A549 (cell line): ENCODE results near the gene SPSB3. TPM values are rescaled to one million over a fixed set of nuclear protein-coding genes. Genes with fewer than 3 reads are reported as not detected.

Source experiments
- ATAC-seq, 2 experiments: fragments of 200-7000 bp in 1 of 2; fragments of >200 bp in 1 of 2; cut with Nextera tagmentation in 1 of 2; cut with Tn5 transposase in 1 of 2; 3 replicates each; pipeline versions ENCODE4 v1.8.0 to v1.9.1; 2018 to 2020; ENCODE audit warnings: mild to moderate bottlenecking in 1 of 2, moderate library complexity in 1 of 2
- CTCF ChIA-PET: fragments of 300-600 bp; sonication (Branson Sonifier 250); formaldehyde crosslinking; extraction: SDS; loops from one replicate; lab custom pipeline; 2021; ENCODE audit warnings: antibody characterized with exemption, inconsistent platforms; lab: Yijun Ruan, JAX
- POLR2A ChIA-PET: fragments of 350-600 bp; formaldehyde crosslinking; extraction: SDS; loops from one replicate; lab custom pipeline; 2021; ENCODE audit warnings: antibody characterized with exemption, inconsistent platforms; lab: Yijun Ruan, JAX
- DNase-seq, 2 experiments: peaks; one replicate each; pipeline versions ENCODE4 v3.0.0 to v3.0.0-alpha.2; 2011 to 2016; ENCODE audit warnings: low read depth in 1 of 2, low spot score in 1 of 2
- FAIRE-seq: peaks from 2 replicates; lab custom pipeline; 2011; peaks lifted over from hg19 to GRCh38; lab: Jason Lieb, UNC
- H3K27ac ChIP-seq, 2 experiments: fragments of >200 bp; sonication (Bioruptor Twin); formaldehyde crosslinking; 3 replicates each; pipeline ENCODE4 v1.5.1; 2016 to 2017
- H3K4me1 ChIP-seq: fragments of >200 bp; sonication (Bioruptor Twin); formaldehyde crosslinking; 3 replicates; pipeline ENCODE4 v1.6.1; 2016
- H3K4me2 ChIP-seq: fragments of >200 bp; sonication (Bioruptor Twin); formaldehyde crosslinking; 3 replicates; pipeline ENCODE4 v1.6.1; 2016
- H3K4me3 ChIP-seq: fragments of >200 bp; sonication (Bioruptor Twin); formaldehyde crosslinking; 3 replicates; pipeline ENCODE4 v1.5.1; 2016
- H3K9me3 ChIP-seq: fragments of >200 bp; sonication (Bioruptor Twin); formaldehyde crosslinking; 3 replicates; pipeline ENCODE4 v1.6.1; 2016
- CBX2 ChIP-seq: fragments of 200-600 bp; sonication (generic); IDR thresholded peaks from 2 replicates; pipeline ENCODE4 v1.6.1; 2016; ENCODE audit warnings: low read depth, mild to moderate bottlenecking, borderline replicate concordance
- CBX8 ChIP-seq: fragments of 200-600 bp; sonication (generic); IDR thresholded peaks from 2 replicates; pipeline ENCODE4 v1.6.1; 2016
- CHD2 ChIP-seq: fragments of 150-350 bp; IDR thresholded peaks from 2 replicates; pipeline ENCODE4 v1.6.1; 2014; ENCODE audit warnings: low read length; ENCODE audit not compliant: partially characterized antibody
- ESRRA ChIP-seq: fragments of 150-350 bp; IDR thresholded peaks from 2 replicates; pipeline ENCODE4 v1.6.1; 2014; ENCODE audit warnings: mild to moderate bottlenecking, low read length, borderline replicate concordance
- HDAC2 ChIP-seq: fragments of 200-600 bp; sonication (generic); IDR thresholded peaks from 2 replicates; pipeline ENCODE4 v1.6.1; 2016
- HES2 ChIP-seq: fragments of >200 bp; sonication (Bioruptor Twin); formaldehyde crosslinking; IDR thresholded peaks from 2 replicates; pipeline ENCODE4 v1.6.1; 2016
- HEYL ChIP-seq: fragments of 250-450 bp; sonication (Bioruptor Pico); IDR thresholded peaks from 2 replicates; pipeline ENCODE4 v1.8.0; 2021; ENCODE audit warnings: mild to moderate bottlenecking, moderate library complexity
- HOXB5 ChIP-seq: fragments of 250-450 bp; sonication (Bioruptor Pico); IDR thresholded peaks from 2 replicates; pipeline ENCODE4 v1.5.0; 2020; ENCODE audit warnings: mild to moderate bottlenecking, moderate library complexity
- JUNB ChIP-seq: fragments of >200 bp; sonication (Bioruptor Twin); formaldehyde crosslinking; IDR thresholded peaks from 2 replicates; pipeline ENCODE4 v1.6.1; 2016
- MAX ChIP-seq: IDR thresholded peaks from 2 replicates; pipeline ENCODE4 v1.6.1; 2012
- NFE2L2 ChIP-seq: fragments of 150-350 bp; conservative IDR thresholded peaks from 2 replicates; pipeline ENCODE4 v1.6.1; 2014; ENCODE audit warnings: low read length
- NPAS2 ChIP-seq: fragments of 250-450 bp; sonication (Bioruptor Pico); IDR thresholded peaks from 2 replicates; pipeline ENCODE4 v1.8.0; 2022; ENCODE audit warnings: mild to moderate bottlenecking, moderate library complexity, borderline replicate concordance
- RAD21 ChIP-seq, 2 experiments: fragments of >200 bp in 1 of 2; sonication (Bioruptor Twin) in 1 of 2; formaldehyde crosslinking in 1 of 2; IDR thresholded peaks in 1 of 2; conservative IDR thresholded peaks in 1 of 2; 2 replicates in 1 of 2; 3 replicates in 1 of 2; pipeline ENCODE4 v1.6.1; 2012 to 2018; ENCODE audit warnings: inconsistent platforms in 1 of 2
- RARB ChIP-seq: fragments of 250-450 bp; sonication (Bioruptor Pico); IDR thresholded peaks from 2 replicates; pipeline ENCODE4 v1.8.0; 2021; ENCODE audit warnings: mild to moderate bottlenecking, moderate library complexity
- SMC3 ChIP-seq: fragments of >200 bp; sonication (Bioruptor Twin); formaldehyde crosslinking; IDR thresholded peaks from 3 replicates; pipeline ENCODE4 v1.6.1; 2018; ENCODE audit warnings: inconsistent platforms
- TFCP2L1 ChIP-seq: fragments of 250-450 bp; sonication (Bioruptor Pico); IDR thresholded peaks from 2 replicates; pipeline ENCODE4 v1.5.0; 2021; ENCODE audit warnings: mild to moderate bottlenecking
- TP53 ChIP-seq: fragments of 250-450 bp; sonication (Bioruptor Pico); IDR thresholded peaks from 2 replicates; pipeline ENCODE4 v1.5.0; 2021; ENCODE audit warnings: mild to moderate bottlenecking, moderate library complexity
- ZC3H11A ChIP-seq: fragments of 450-650 bp; IDR thresholded peaks from 2 replicates; pipeline ENCODE4 v1.6.1; 2014; ENCODE audit warnings: antibody characterized with exemption, mild to moderate bottlenecking
- ZNF302 ChIP-seq: fragments of 250-450 bp; sonication (Bioruptor Pico); IDR thresholded peaks from 2 replicates; pipeline ENCODE4 v1.9.0; 2021; ENCODE audit warnings: inconsistent platforms, mild to moderate bottlenecking, moderate library complexity
- ZSCAN20 ChIP-seq: fragments of 250-450 bp; sonication (Bioruptor Pico); IDR thresholded peaks from 2 replicates; pipeline ENCODE4 v1.8.0; 2022; ENCODE audit warnings: mild to moderate bottlenecking, moderate library complexity
- WGBS: methylation state at CpG from one replicate; pipeline ENCODE4 v1.1.6; 2017; ENCODE audit errors: missing lambda C conversion rate; 5-methylcytosine and 5-hydroxymethylcytosine counted together
- polyA plus RNA-seq, 4 experiments: library from polyadenylated mRNA; depleted of rRNA in 3 of 4; stranded (reverse); fragments of >200 nt; fragmentation: RNase III in 1 of 4; extraction: RNeasy Plus Mini Kit Qiagen cat#74134 plus additional on column Dnase treatment in 1 of 4; gene quantifications; 2 replicates in 3 of 4; 3 replicates in 1 of 4; pipeline ENCODE4 v1.2.3, GENCODE V29; 2011 to 2017
- TF ChIP-seq, protein P1 (sequence below): fragments of 450-650 bp; IDR thresholded peaks from 2 replicates; pipeline ENCODE4 v1.6.1; 2014; ENCODE audit warnings: antibody characterized with exemption
- TF ChIP-seq, protein P2 (sequence below): fragments of 250-450 bp; sonication (Bioruptor Pico); IDR thresholded peaks from 2 replicates; pipeline ENCODE4 v1.5.0; 2021; ENCODE audit warnings: mild to moderate bottlenecking, moderate library complexity, borderline replicate concordance
- TF ChIP-seq, protein P3 (sequence below): fragments of >200 bp; sonication (Bioruptor Twin); formaldehyde crosslinking; IDR thresholded peaks from 3 replicates; pipeline ENCODE4 v1.5.1; 2016

The SPSB3 gene
- polyA plus RNA-seq, 2 of the 4 experiments (the other 2 are of a cell fraction) = 9.2 to 14.6 TPM

GRCh38 chr16:1823821-1824220 is 41.5 kb upstream of the SPSB3 start:
- DNase-seq (peak; percentile 60 to 70), ATAC-seq (peak in 1 of 2 experiments; percentile 33; a peak in 2 of 6 replicates)
- CTCF ChIA-PET = interaction anchor here (0.7 to 1.7 kb wide), 6 partner anchors 11 to 65 kb away, joined by 3 to 7 read pairs (median 5); partner anchors contain the start of genes IGFALS and NME3

GRCh38 chr16:1822801-1823200 is 40.4 kb upstream of the SPSB3 start:
- peaks cover 6% of the 10 kb centered on the region for H3K4me1 ChIP-seq
- no peak overlapping the region for H3K4me3 ChIP-seq
- ATAC-seq (no peak), FAIRE-seq (no peak), DNase-seq (no peak)
- no peak overlapping the region for H3K27ac ChIP-seq
- H3K4me2 ChIP-seq = no peak overlapping the region
- ChIA-PET CTCF (interaction anchor here (1.6 to 1.7 kb wide), 2 partner anchors 10 to 51 kb away, joined by 5 read pairs; partner anchors contain the start of gene NME3), POLR2A (no interaction called here)
- TF ChIP-seq, protein P1, sequence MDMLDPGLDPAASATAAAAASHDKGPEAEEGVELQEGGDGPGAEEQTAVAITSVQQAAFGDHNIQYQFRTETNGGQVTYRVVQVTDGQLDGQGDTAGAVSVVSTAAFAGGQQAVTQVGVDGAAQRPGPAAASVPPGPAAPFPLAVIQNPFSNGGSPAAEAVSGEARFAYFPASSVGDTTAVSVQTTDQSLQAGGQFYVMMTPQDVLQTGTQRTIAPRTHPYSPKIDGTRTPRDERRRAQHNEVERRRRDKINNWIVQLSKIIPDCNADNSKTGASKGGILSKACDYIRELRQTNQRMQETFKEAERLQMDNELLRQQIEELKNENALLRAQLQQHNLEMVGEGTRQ = no peak
- H3K9me3 ChIP-seq = no peaks in the 10 kb centered on the region
- WGBS = 89% methylated on average over 15 of the region's 16 CpGs

More at GRCh38 chr16:1823821-1824220, 41.5 kb upstream of the SPSB3 start:
- Histone ChIP-seq H3K27ac (no peak overlapping the region), H3K9me3 (no peaks in the 10 kb centered on the region), H3K4me3 (no peak overlapping the region), H3K4me2 (no peak overlapping the region), H3K4me1 (peaks cover 13% of the 10 kb centered on the region)
- POLR2A ChIA-PET = no interaction called here
- no peak for FAIRE-seq
- WGBS = 47% methylated on average over 9 of the region's 9 CpGs
- no peak for TF ChIP-seq RARB
- TF ChIP-seq, protein P2, sequence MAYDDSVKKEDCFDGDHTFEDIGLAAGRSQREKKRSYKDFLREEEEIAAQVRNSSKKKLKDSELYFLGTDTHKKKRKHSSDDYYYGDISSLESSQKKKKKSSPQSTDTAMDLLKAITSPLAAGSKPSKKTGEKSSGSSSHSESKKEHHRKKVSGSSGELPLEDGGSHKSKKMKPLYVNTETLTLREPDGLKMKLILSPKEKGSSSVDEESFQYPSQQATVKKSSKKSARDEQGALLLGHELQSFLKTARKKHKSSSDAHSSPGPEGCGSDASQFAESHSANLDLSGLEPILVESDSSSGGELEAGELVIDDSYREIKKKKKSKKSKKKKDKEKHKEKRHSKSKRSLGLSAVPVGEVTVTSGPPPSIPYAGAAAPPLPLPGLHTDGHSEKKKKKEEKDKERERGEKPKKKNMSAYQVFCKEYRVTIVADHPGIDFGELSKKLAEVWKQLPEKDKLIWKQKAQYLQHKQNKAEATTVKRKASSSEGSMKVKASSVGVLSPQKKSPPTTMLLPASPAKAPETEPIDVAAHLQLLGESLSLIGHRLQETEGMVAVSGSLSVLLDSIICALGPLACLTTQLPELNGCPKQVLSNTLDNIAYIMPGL (CRISPR knock-in tag) = no peak
- no peak for TF ChIP-seq TP53
- TF ChIP-seq ESRRA = no peak
- peak; percentile 16; the same call in 1 of the 3 replicates for TF ChIP-seq SMC3
- TF ChIP-seq CBX2 = no peak
- TF ChIP-seq HEYL (CRISPR knock-in tag) = no peak
- TF ChIP-seq, protein P3, sequence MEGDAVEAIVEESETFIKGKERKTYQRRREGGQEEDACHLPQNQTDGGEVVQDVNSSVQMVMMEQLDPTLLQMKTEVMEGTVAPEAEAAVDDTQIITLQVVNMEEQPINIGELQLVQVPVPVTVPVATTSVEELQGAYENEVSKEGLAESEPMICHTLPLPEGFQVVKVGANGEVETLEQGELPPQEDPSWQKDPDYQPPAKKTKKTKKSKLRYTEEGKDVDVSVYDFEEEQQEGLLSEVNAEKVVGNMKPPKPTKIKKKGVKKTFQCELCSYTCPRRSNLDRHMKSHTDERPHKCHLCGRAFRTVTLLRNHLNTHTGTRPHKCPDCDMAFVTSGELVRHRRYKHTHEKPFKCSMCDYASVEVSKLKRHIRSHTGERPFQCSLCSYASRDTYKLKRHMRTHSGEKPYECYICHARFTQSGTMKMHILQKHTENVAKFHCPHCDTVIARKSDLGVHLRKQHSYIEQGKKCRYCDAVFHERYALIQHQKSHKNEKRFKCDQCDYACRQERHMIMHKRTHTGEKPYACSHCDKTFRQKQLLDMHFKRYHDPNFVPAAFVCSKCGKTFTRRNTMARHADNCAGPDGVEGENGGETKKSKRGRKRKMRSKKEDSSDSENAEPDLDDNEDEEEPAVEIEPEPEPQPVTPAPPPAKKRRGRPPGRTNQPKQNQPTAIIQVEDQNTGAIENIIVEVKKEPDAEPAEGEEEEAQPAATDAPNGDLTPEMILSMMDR = peak; percentile 25; the same call in 2 of the 3 replicates
- no peak for TF ChIP-seq NPAS2 (CRISPR knock-in tag)
- TF ChIP-seq MAX = no peak
- TF ChIP-seq HDAC2 = no peak
- TF ChIP-seq CBX8 = no peak
- TF ChIP-seq JUNB = no peak
- no peak for TF ChIP-seq ZC3H11A
- TF ChIP-seq RAD21 (conservative IDR thresholded peaks at IDR 0.05 in 1 of 2, IDR thresholded peaks at IDR 0.05 in 1 of 2) = peak; percentile 32 to 60; a peak in 3 of 5 replicates
- no peak for TF ChIP-seq ZNF302 (CRISPR knock-in tag)
- no peak for TF ChIP-seq ZSCAN20
- no peak for TF ChIP-seq HOXB5 (CRISPR knock-in tag)
- no peak for TF ChIP-seq NFE2L2
- no peak for TF ChIP-seq CHD2
- TF ChIP-seq TFCP2L1 = no peak
- no peak for TF ChIP-seq HES2
